Measurements from ENCODE around the gene CFDP1.

GRCh38 chr16:75341564-75342307 lies 91.6 kb downstream of the CFDP1 start:
- no peak for TF ChIP-seq HOXA7 (CRISPR knock-in tag; IDR thresholded peaks at IDR 0.05)
- TF ChIP-seq HDAC2 (IDR thresholded peaks at IDR 0.05): no peak
- TF ChIP-seq MYC (IDR thresholded peaks at IDR 0.05; ENCODE audit: borderline replicate concordance, low read length): no peak
- no peak for TF ChIP-seq POLR2A (IDR thresholded peaks at IDR 0.05; ENCODE audit: low read length)
